Chondrocyte (in vitro differentiated cells): ENCODE measurements around the gene NR4A2. TPM values are rescaled to one million over a fixed set of nuclear protein-coding genes. Genes with fewer than 3 reads are reported as not detected.

Experiments used
- DNase-seq: peaks from one replicate; pipeline ENCODE4 v3.0.0; 2021; ENCODE audit warnings: mixed read lengths, low spot score
- H3K27ac Mint-ChIP-seq: one replicate; pipeline ENCODE4 v1.8.0; 2021; ENCODE audit warnings: mild to moderate bottlenecking, moderate library complexity, mixed read lengths; ENCODE audit not compliant: unreplicated experiment
- H3K27me3 Mint-ChIP-seq: 2 replicates; pipeline ENCODE4 v1.8.0; 2021; ENCODE audit warnings: low read depth, mixed read lengths
- H3K36me3 Mint-ChIP-seq: 2 replicates; pipeline ENCODE4 v1.8.0; 2021; ENCODE audit warnings: low read depth, mixed read lengths
- H3K4me1 Mint-ChIP-seq: 2 replicates; pipeline ENCODE4 v1.8.0; 2021; ENCODE audit warnings: low read depth, mild to moderate bottlenecking, mixed read lengths
- H3K4me3 Mint-ChIP-seq: one replicate; pipeline ENCODE4 v1.8.0; 2021; ENCODE audit warnings: mild to moderate bottlenecking, moderate library complexity, mixed read lengths; ENCODE audit not compliant: unreplicated experiment
- H3K9me3 Mint-ChIP-seq: 2 replicates; pipeline ENCODE4 v1.8.0; 2021; ENCODE audit warnings: low read depth, mixed read lengths
- CTCF ChIP-seq: fragments of 200-600 bp; sonication (generic); IDR thresholded peaks from 2 replicates; pipeline ENCODE4 v1.5.0; 2021; ENCODE audit warnings: antibody characterized with exemption, mild to moderate bottlenecking, moderate library complexity
- total RNA-seq: library from RNA; stranded (reverse); gene quantifications from 3 replicates; pipeline ENCODE4 v1.2.1, GENCODE V29; 2021

The NR4A2 gene
- total RNA-seq, 1 donor from 2014 or later = 1.2 TPM

- Mint-ChIP-seq H3K27me3 (no peaks in the 10 kb centered on the region), H3K9me3 (no peaks in the 10 kb centered on the region), H3K4me3 (peak overlapping the region; percentile 67), H3K27ac (peak overlapping the region; percentile 55), H3K4me1 (peaks cover 12% of the 10 kb centered on the region), H3K36me3 (no peaks in the 10 kb centered on the region)
- DNase-seq = no peak
- no peak for TF ChIP-seq CTCF
Observed at GRCh38 chr2:156343096-156343939, 10.8 kb upstream of the NR4A2 start.

GRCh38 chr2:156342254-156343095 lies 10.0 kb upstream of the NR4A2 start:
- Mint-ChIP-seq H3K27me3 (no peaks in the 10 kb centered on the region), H3K4me1 (peaks cover 12% of the 10 kb centered on the region), H3K9me3 (no peaks in the 10 kb centered on the region), H3K4me3 (peak overlapping the region; percentile 86), H3K36me3 (no peaks in the 10 kb centered on the region), H3K27ac (peak overlapping the region; percentile 98)
- no peak for TF ChIP-seq CTCF
- DNase-seq = no peak

GRCh38 chr2:156341452-156342253 lies 9.1 kb upstream of the NR4A2 start:
- Mint-ChIP-seq H3K9me3 (no peaks in the 10 kb centered on the region), H3K27ac (peak overlapping the region; percentile 98), H3K4me3 (peak overlapping the region; percentile 86), H3K27me3 (no peaks in the 10 kb centered on the region), H3K4me1 (peaks cover 12% of the 10 kb centered on the region), H3K36me3 (no peaks in the 10 kb centered on the region)
- no peak for TF ChIP-seq CTCF
- no peak for DNase-seq

GRCh38 chr2:156340804-156341451 lies 8.4 kb upstream of the NR4A2 start:
- H3K4me1 Mint-ChIP-seq = peaks cover 12% of the 10 kb centered on the region
- TF ChIP-seq CTCF = no peak
- H3K9me3 Mint-ChIP-seq = no peaks in the 10 kb centered on the region
- no peaks in the 10 kb centered on the region for H3K27me3 Mint-ChIP-seq
- no peaks in the 10 kb centered on the region for H3K36me3 Mint-ChIP-seq
- no peak for DNase-seq
- peak overlapping the region; percentile 86 for H3K4me3 Mint-ChIP-seq
- H3K27ac Mint-ChIP-seq = peak overlapping the region; percentile 98
